SK-N-SH treated with all-trans-retinoic acid at 6 μM for 48 hours (cell line): ENCODE data around the gene DEFB127.
"Not testable (repeated sequence)": the region's sequence is repeated elsewhere in the genome, so short reads cannot be mapped to it uniquely, and the experiment has no call there.

Experiments
- ATAC-seq: fragments of 200-7000 bp; cut with Tn5 transposase; 3 replicates; pipeline ENCODE4 v1.9.1; 2020; ENCODE audit warnings: mild to moderate bottlenecking, moderate library complexity
- BACH2 ChIP-seq: fragments of 250-450 bp; sonication (Bioruptor Pico); IDR thresholded peaks from 2 replicates; pipeline ENCODE4 v1.9.0; 2021; ENCODE audit warnings: mild to moderate bottlenecking, borderline replicate concordance
- CSDC2 ChIP-seq: fragments of 250-450 bp; sonication (Bioruptor Pico); IDR thresholded peaks from 2 replicates; pipeline ENCODE4 v1.5.0; 2020; ENCODE audit warnings: mild to moderate bottlenecking, moderate library complexity
- CSRNP3 ChIP-seq: fragments of 250-450 bp; sonication (Bioruptor Pico); IDR thresholded peaks from 2 replicates; pipeline ENCODE4 v1.5.1; 2021; ENCODE audit warnings: mild to moderate bottlenecking, moderate library complexity
- ESRRG ChIP-seq: fragments of 250-450 bp; sonication (Bioruptor Pico); IDR thresholded peaks from 2 replicates; pipeline ENCODE4 v1.6.1; 2021; ENCODE audit warnings: mild to moderate bottlenecking
- GLIS3 ChIP-seq: fragments of 250-450 bp; sonication (Bioruptor Pico); IDR thresholded peaks from 2 replicates; pipeline ENCODE4 v1.5.0; 2020; ENCODE audit warnings: mild to moderate bottlenecking, moderate library complexity
- ISL1 ChIP-seq: fragments of 250-450 bp; sonication (Bioruptor Pico); IDR thresholded peaks from 2 replicates; pipeline ENCODE4 v2.1.2; 2022; ENCODE audit warnings: mild to moderate bottlenecking, moderate library complexity
- POU6F1 ChIP-seq: fragments of 250-450 bp; sonication (Bioruptor Pico); IDR thresholded peaks from 2 replicates; pipeline ENCODE4 v1.8.0; 2021; ENCODE audit warnings: low read depth, mild to moderate bottlenecking, moderate library complexity, borderline replicate concordance
- RARB ChIP-seq: fragments of 250-450 bp; sonication (Bioruptor Pico); IDR thresholded peaks from 2 replicates; pipeline ENCODE4 v1.8.0; 2021; ENCODE audit warnings: mild to moderate bottlenecking, moderate library complexity
- SNAI2 ChIP-seq: fragments of 250-450 bp; sonication (Bioruptor Pico); IDR thresholded peaks from 2 replicates; pipeline ENCODE4 v1.5.0; 2020; ENCODE audit warnings: mild to moderate bottlenecking, moderate library complexity
- TCF4 ChIP-seq: fragments of 250-450 bp; sonication (Bioruptor Pico); IDR thresholded peaks from 2 replicates; pipeline ENCODE4 v1.8.0; 2021; ENCODE audit warnings: mild to moderate bottlenecking, moderate library complexity, borderline replicate concordance
- TOX ChIP-seq: fragments of 250-450 bp; sonication (Bioruptor Pico); IDR thresholded peaks from 2 replicates; pipeline ENCODE4 v1.8.0; 2021; ENCODE audit warnings: mild to moderate bottlenecking, moderate library complexity, borderline replicate concordance
- TSHZ2 ChIP-seq: fragments of 250-450 bp; sonication (Bioruptor Pico); IDR thresholded peaks from 2 replicates; pipeline ENCODE4 v1.5.0; 2020; ENCODE audit warnings: mild to moderate bottlenecking, moderate library complexity
- ZFP30 ChIP-seq: fragments of 450-650 bp; formaldehyde crosslinking; IDR thresholded peaks from 2 replicates; pipeline ENCODE4 v1.5.0; 2022; ENCODE audit warnings: mild to moderate bottlenecking, moderate library complexity
- ZNF565 ChIP-seq: fragments of 450-650 bp; formaldehyde crosslinking; conservative IDR thresholded peaks from 2 replicates; pipeline ENCODE4 v1.5.0; 2020; ENCODE audit warnings: low read depth, mild to moderate bottlenecking, moderate library complexity
- ZNF70 ChIP-seq: fragments of 450-650 bp; formaldehyde crosslinking; IDR thresholded peaks from 2 replicates; pipeline ENCODE4 v1.5.0; 2020; ENCODE audit warnings: mild to moderate bottlenecking, moderate library complexity
- ZNF8 ChIP-seq: fragments of 450-650 bp; formaldehyde crosslinking; IDR thresholded peaks from 2 replicates; pipeline ENCODE4 v1.5.0; 2020; ENCODE audit warnings: mild to moderate bottlenecking, moderate library complexity

DEFB127 gene

GRCh38 chr20:199996-200395, 42.7 kb downstream of the DEFB127 start:
- no peak for ATAC-seq
- TF ChIP-seq TSHZ2 (CRISPR knock-in tag) = no peak
- TF ChIP-seq ZNF565 (CRISPR knock-in tag) = no peak
- TF ChIP-seq GLIS3 (CRISPR knock-in tag) = no peak
- no peak for TF ChIP-seq TOX
- no peak for TF ChIP-seq ZFP30
- TF ChIP-seq ESRRG = no peak
- no peak for TF ChIP-seq ISL1 (CRISPR knock-in tag)
- no peak for TF ChIP-seq CSRNP3 (CRISPR knock-in tag)
- no peak for TF ChIP-seq RARB (CRISPR knock-in tag)
- TF ChIP-seq SNAI2 (CRISPR knock-in tag) = no peak
- no peak for TF ChIP-seq POU6F1 (CRISPR knock-in tag)
- no peak for TF ChIP-seq CSDC2 (CRISPR knock-in tag)
- no peak for TF ChIP-seq ZNF70 (CRISPR knock-in tag)
- TF ChIP-seq BACH2 = no peak
- no peak for TF ChIP-seq ZNF8 (CRISPR knock-in tag)
- TF ChIP-seq TCF4 = no peak

DNA sequence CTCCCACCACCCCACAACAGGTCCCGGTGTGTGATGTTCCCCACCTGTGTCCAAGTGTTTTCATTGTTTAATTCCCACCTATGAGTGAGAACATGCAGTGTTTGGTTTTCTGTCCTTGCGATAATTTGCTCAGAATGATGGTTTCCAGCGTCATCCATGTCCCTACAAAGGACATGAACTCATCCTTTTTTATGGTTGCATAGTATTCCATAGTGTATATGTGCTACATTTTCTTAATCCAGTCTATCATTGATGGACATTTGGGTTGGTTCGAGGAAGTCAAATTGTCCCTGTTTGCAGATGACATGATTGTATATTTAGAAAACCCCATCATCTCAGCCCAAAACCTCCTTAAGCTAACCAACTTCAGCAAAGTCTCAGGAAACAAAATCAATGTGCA, 46.4 kb downstream of the DEFB127 start:
- ATAC-seq = not testable (repeated sequence)
